GM23338 (cell line): ENCODE measurements around the gene ACAP1. TPM values are rescaled to one million over a fixed set of nuclear protein-coding genes. Genes with fewer than 3 reads are reported as not detected.

Experiments
- ATAC-seq: fragments of 200-7000 bp; cut with Tn5 transposase; 3 replicates; pipeline ENCODE4 v1.9.1; 2020
- DNase-seq: peaks from one replicate; pipeline ENCODE4 v3.0.0-alpha.2; 2015; ENCODE audit warnings: low spot score
- H2AFZ ChIP-seq: fragments of 200-600 bp; sonication (generic); 2 replicates; pipeline ENCODE4 v1.8.0; 2016; ENCODE audit warnings: antibody characterized with exemption, mild to moderate bottlenecking, moderate library complexity
- H3F3A ChIP-seq: fragments of 200-600 bp; sonication (generic); replicated peaks from 2 replicates; pipeline ENCODE4 v1.8.0; 2017; ENCODE audit warnings: antibody characterized with exemption, mixed run types, low read depth
- H3K27ac ChIP-seq: fragments of 200-600 bp; sonication (generic); 2 replicates; pipeline ENCODE4 v1.6.1; 2016; ENCODE audit warnings: low read depth
- H3K27me3 ChIP-seq: fragments of 200-600 bp; sonication (generic); 2 replicates; pipeline ENCODE4 v1.8.0; 2016; ENCODE audit warnings: mild to moderate bottlenecking, mixed run types, moderate library complexity; ENCODE audit not compliant: insufficient read depth
- H3K36me3 ChIP-seq: fragments of 200-600 bp; sonication (generic); 2 replicates; pipeline ENCODE4 v1.8.0; 2016; ENCODE audit warnings: mild to moderate bottlenecking; ENCODE audit not compliant: insufficient read depth
- H3K4me1 ChIP-seq: fragments of 200-600 bp; sonication (generic); 2 replicates; pipeline ENCODE4 v1.8.0; 2016; ENCODE audit warnings: mild to moderate bottlenecking, moderate library complexity; ENCODE audit not compliant: insufficient read depth
- H3K4me2 ChIP-seq: fragments of 200-600 bp; sonication (generic); 2 replicates; pipeline ENCODE4 v1.7.1; 2017; ENCODE audit warnings: mixed run types
- H3K4me3 ChIP-seq: fragments of 200-600 bp; sonication (generic); 2 replicates; pipeline ENCODE4 v1.6.1; 2016; ENCODE audit warnings: mixed run types
- H3K79me2 ChIP-seq: fragments of 200-600 bp; sonication (generic); replicated peaks from 2 replicates; pipeline ENCODE4 v1.8.0; 2017; ENCODE audit warnings: mild to moderate bottlenecking; ENCODE audit not compliant: insufficient read depth
- H3K9me2 ChIP-seq: fragments of 200-600 bp; sonication (generic); 2 replicates; pipeline ENCODE4 v1.8.0; 2017; ENCODE audit not compliant: insufficient read depth
- H4K20me1 ChIP-seq: fragments of 200-600 bp; sonication (generic); replicated peaks from 2 replicates; pipeline ENCODE4 v1.8.0; 2017; ENCODE audit warnings: mild to moderate bottlenecking; ENCODE audit not compliant: insufficient read depth
- H3K27ac Mint-ChIP-seq: 2 replicates; pipeline ENCODE4 v1.8.0; 2020; ENCODE audit warnings: inconsistent platforms, mild to moderate bottlenecking, moderate library complexity, mixed read lengths
- H3K27me3 Mint-ChIP-seq: 3 replicates; pipeline ENCODE4 v1.8.0; 2022; ENCODE audit warnings: low read depth, mild to moderate bottlenecking, moderate library complexity, mixed read lengths, inconsistent platforms; ENCODE audit not compliant: insufficient read depth, poor library complexity
- H3K36me3 Mint-ChIP-seq: 3 replicates; pipeline ENCODE4 v1.8.0; 2021; ENCODE audit warnings: low read depth, mild to moderate bottlenecking, inconsistent platforms, moderate library complexity, mixed read lengths
- H3K4me1 Mint-ChIP-seq: 3 replicates; pipeline ENCODE4 v1.8.0; 2020; ENCODE audit warnings: mild to moderate bottlenecking, inconsistent platforms, mixed read lengths
- H3K4me3 Mint-ChIP-seq: 3 replicates; pipeline ENCODE4 v1.8.0; 2021; ENCODE audit warnings: moderate library complexity, mild to moderate bottlenecking, inconsistent platforms, mixed read lengths
- H3K9me3 Mint-ChIP-seq: 3 replicates; pipeline ENCODE4 v1.8.0; 2020; ENCODE audit warnings: moderate library complexity, mild to moderate bottlenecking, inconsistent platforms, mixed read lengths
- CREB1 ChIP-seq: fragments of 250-450 bp; sonication (Bioruptor Pico); IDR thresholded peaks from 2 replicates; pipeline ENCODE4 v1.5.0; 2020; ENCODE audit warnings: low read depth, mild to moderate bottlenecking, moderate library complexity
- CTCF ChIP-seq, 2 experiments: fragments of 200-600 bp in 1 of 2; sonication (generic) in 1 of 2; conservative IDR thresholded peaks; 2 replicates each; pipeline versions ENCODE4 v1.5.1 to v1.6.1; 2016 to 2017; ENCODE audit warnings: antibody characterized with exemption in 2 of 2, low read depth in 2 of 2, mild to moderate bottlenecking in 2 of 2, moderate library complexity in 1 of 2
- EZH2phosphoT487 ChIP-seq: fragments of 200-600 bp; sonication (generic); IDR thresholded peaks from one replicate; pipeline ENCODE4 v1.8.1; 2018; ENCODE audit warnings: antibody characterized with exemption; ENCODE audit not compliant: unreplicated experiment
- JUNB ChIP-seq: IDR thresholded peaks from one replicate; pipeline ENCODE4 v1.6.1; 2016; ENCODE audit warnings: antibody characterized with exemption; ENCODE audit not compliant: unreplicated experiment
- NANOG ChIP-seq: IDR thresholded peaks from 2 replicates; pipeline ENCODE4 v1.6.1; 2016; ENCODE audit warnings: antibody characterized with exemption, borderline replicate concordance
- POLR2AphosphoS5 ChIP-seq: IDR thresholded peaks from 2 replicates; pipeline ENCODE4 v1.6.1; 2016; ENCODE audit warnings: antibody characterized with exemption, low read depth
- ZNF114 ChIP-seq: fragments of 250-450 bp; sonication (Bioruptor Pico); IDR thresholded peaks from 2 replicates; pipeline ENCODE4 v1.5.0; 2020; ENCODE audit warnings: mild to moderate bottlenecking, moderate library complexity
- ZNF331 ChIP-seq: fragments of 250-450 bp; sonication (Bioruptor Pico); IDR thresholded peaks from 2 replicates; pipeline ENCODE4 v1.5.0; 2020; ENCODE audit warnings: low read depth, mild to moderate bottlenecking, moderate library complexity
- ZNF462 ChIP-seq: fragments of 250-450 bp; sonication (Bioruptor Pico); IDR thresholded peaks from 2 replicates; pipeline ENCODE4 v1.5.0; 2020; ENCODE audit warnings: mild to moderate bottlenecking, moderate library complexity
- polyA plus RNA-seq: library from polyadenylated mRNA; unstranded; fragments of >200 nt; fragmentation: Nextera tagmentation; extraction: Ambion mirVana; gene quantifications from 2 replicates; pipeline ENCODE4 v1.2.1, GENCODE V29; 2016
- total RNA-seq: library from RNA; depleted of rRNA; stranded (reverse); fragments of >200 nt; shearing (Covaris generic); gene quantifications from 2 replicates; pipeline ENCODE4 v1.2.3, GENCODE V29; 2014
- TF ChIP-seq, protein P1 (sequence below): IDR thresholded peaks from 2 replicates; pipeline ENCODE4 v1.6.1; 2016; ENCODE audit warnings: antibody characterized with exemption

Gene ACAP1
- total and polyA plus RNA-seq, 2 experiments from 2014 or later = 30.7 to 40.1 TPM

DNA sequence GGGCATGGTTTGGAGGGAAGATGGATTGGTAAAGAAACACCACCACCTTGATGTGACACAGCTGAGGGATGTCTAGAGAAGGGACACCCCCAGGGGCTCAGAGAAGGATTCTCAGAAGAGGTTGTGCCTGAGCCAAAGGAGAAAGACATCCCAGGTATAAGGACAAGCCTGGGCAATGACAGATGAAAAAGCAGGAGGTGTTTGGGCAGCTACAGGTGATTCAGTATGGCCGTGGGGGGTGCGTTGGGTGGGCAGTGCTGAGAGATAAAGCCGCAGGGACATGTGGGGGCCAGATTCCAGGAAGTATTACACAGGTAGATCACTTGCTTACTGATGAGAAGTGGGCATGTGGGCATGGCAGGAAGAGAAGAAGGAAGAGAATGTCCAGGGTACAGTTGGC is 25.6 kb downstream of the ACAP1 start:
- Histone ChIP-seq H3F3A (no peaks in the 10 kb centered on the region; the same call in 1 of the 2 replicates), H3K4me3 (no peak overlapping the region), H3K9me2 (no peaks in the 10 kb centered on the region), H3K4me1 (peaks cover 3% of the 10 kb centered on the region; the same call in 1 of the 2 replicates), H3K36me3 (no peaks in the 10 kb centered on the region), H3K79me2 (no peaks in the 10 kb centered on the region), H2AFZ (no peak overlapping the region), H3K27me3 (no peaks in the 10 kb centered on the region), H4K20me1 (no peaks in the 10 kb centered on the region), H3K27ac (no peak overlapping the region), H3K4me2 (no peak overlapping the region)
- peaks cover 3% of the 10 kb centered on the region; the same call in 2 of the 3 replicates for H3K4me1 Mint-ChIP-seq
- no peak for DNase-seq
- H3K4me3 Mint-ChIP-seq = no peak overlapping the region
- no peak for ATAC-seq
- H3K36me3 Mint-ChIP-seq = no peaks in the 10 kb centered on the region
- no peaks in the 10 kb centered on the region for H3K9me3 Mint-ChIP-seq
- H3K27me3 Mint-ChIP-seq = peaks cover 9% of the 10 kb centered on the region
- no peak overlapping the region for H3K27ac Mint-ChIP-seq
- TF ChIP-seq ZNF114 (no peak), CTCF (conservative IDR thresholded peaks at IDR 0.05; ENCODE audit: low read depth in 2 of 2) (no peak), ZNF331 (no peak), POLR2AphosphoS5 (no peak), ZNF462 (CRISPR knock-in tag) (no peak), EZH2phosphoT487 (no peak), NANOG (no peak), CREB1 (CRISPR knock-in tag) (no peak), JUNB (no peak)
- TF ChIP-seq, protein P1, sequence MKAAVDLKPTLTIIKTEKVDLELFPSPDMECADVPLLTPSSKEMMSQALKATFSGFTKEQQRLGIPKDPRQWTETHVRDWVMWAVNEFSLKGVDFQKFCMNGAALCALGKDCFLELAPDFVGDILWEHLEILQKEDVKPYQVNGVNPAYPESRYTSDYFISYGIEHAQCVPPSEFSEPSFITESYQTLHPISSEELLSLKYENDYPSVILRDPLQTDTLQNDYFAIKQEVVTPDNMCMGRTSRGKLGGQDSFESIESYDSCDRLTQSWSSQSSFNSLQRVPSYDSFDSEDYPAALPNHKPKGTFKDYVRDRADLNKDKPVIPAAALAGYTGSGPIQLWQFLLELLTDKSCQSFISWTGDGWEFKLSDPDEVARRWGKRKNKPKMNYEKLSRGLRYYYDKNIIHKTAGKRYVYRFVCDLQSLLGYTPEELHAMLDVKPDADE = no peak
